Pancreas (tissue), 10 donors: ENCODE data around the gene NFYC. TPM values are rescaled to one million over a fixed set of nuclear protein-coding genes. Genes with fewer than 3 reads are reported as not detected.

Experiments used
- ATAC-seq, 4 donors: fragments of 200-7000 bp; cut with Tn5 transposase; one replicate each; pipeline versions ENCODE4 v1.8.0 to v1.9.1; 2020; ENCODE audit warnings: mild to moderate bottlenecking in 4 of 4, moderate library complexity in 4 of 4
- DNase-seq, 6 donors: peaks; one replicate each; pipeline ENCODE4 v3.0.0-alpha.2; 2020
- FAIRE-seq: peaks from 2 replicates; lab custom pipeline; 2012; peaks lifted over from hg19 to GRCh38; lab: Jason Lieb, UNC
- H3K27ac ChIP-seq, 4 donors: fragments of 200-600 bp; sonication (generic); 1 replicate in 3 of 4; 2 replicates in 1 of 4; pipeline versions ENCODE4 v1.5.0 to v1.8.0; 2020
- H3K27me3 ChIP-seq, 4 donors: fragments of 200-600 bp; one replicate each; pipeline ENCODE4 v1.8.0; 2021
- H3K36me3 ChIP-seq, 3 donors: fragments of 200-600 bp; sonication (generic) in 1 of 3; one replicate each; pipeline versions ENCODE4 v1.5.0 to v1.8.0; 2020 to 2021
- H3K4me1 ChIP-seq, 3 donors: fragments of 200-600 bp; one replicate each; pipeline ENCODE4 v1.8.0; 2021
- H3K4me3 ChIP-seq, 4 donors: fragments of 200-600 bp; sonication (generic) in 2 of 4; one replicate each; pipeline versions ENCODE4 v1.5.0 to v1.8.0; 2020 to 2021
- H3K9me3 ChIP-seq, 4 donors: fragments of 200-600 bp; one replicate each; pipeline ENCODE4 v1.8.0; 2021
- WGBS, 2 donors: extraction: QIAGEN DNeasy Blood & Tissue Kit; methylation state at CpG; one replicate each; pipeline ENCODE4 v1.1.7; 2013; 5-methylcytosine and 5-hydroxymethylcytosine counted together
- intact Hi-C, 3 donors: fragments of 100-400 bp; cut with DNase I; formaldehyde crosslinking; loops; one replicate each; pipeline versions ENCODE4 v1.11.1 to v1.14.2; 2022
- polyA plus RNA-seq, 2 donors: library from polyadenylated mRNA; stranded (reverse); fragments of 200-250 nt; gene quantifications; one replicate each; pipeline ENCODE4 v1.2.3, GENCODE V29; 2013
- total RNA-seq, 6 donors: library from RNA; stranded (reverse); fragmentation: NEBNext Ultra II Directional in 4 of 6; extraction: Animal tissue kit (Norgen Biotek cat#: 25700) in 4 of 6; gene quantifications; one replicate each; pipeline versions ENCODE4 v1.2.1 to v1.2.4, GENCODE V29; 2021 to 2023
- TF ChIP-seq, protein P1 (sequence below), 4 donors: fragments of 200-600 bp; sonication (generic) in 3 of 4; IDR thresholded peaks; one replicate each; pipeline versions ENCODE4 v1.5.0 to v1.8.0; 2021; ENCODE audit warnings: antibody characterized with exemption in 4 of 4
- donor health status: healthy with polysubstance abuse.
- donor health status: DM: no; HTN: no; CAD: no; lungs with moderate emphysema.
- donor health status: DM: no; HTN: no; CAD: no.
- donor health status: control.
- donor health status: control.
- donor health status: Bipolar disorder and iron deficiency.
- donor health status: DM: yes; HTN: yes; CAD: no.
- donor health status: DM: no; HTN: no; CAD: no.
- donor health status: DM: no; HTN: no; CAD: no.
- donor health status: DM: yes; HTN: yes; CAD: no.

NFYC gene
- total and polyA plus RNA-seq, 8 donors, result 21.3 to 39.6 (median 28.2) TPM

DNA sequence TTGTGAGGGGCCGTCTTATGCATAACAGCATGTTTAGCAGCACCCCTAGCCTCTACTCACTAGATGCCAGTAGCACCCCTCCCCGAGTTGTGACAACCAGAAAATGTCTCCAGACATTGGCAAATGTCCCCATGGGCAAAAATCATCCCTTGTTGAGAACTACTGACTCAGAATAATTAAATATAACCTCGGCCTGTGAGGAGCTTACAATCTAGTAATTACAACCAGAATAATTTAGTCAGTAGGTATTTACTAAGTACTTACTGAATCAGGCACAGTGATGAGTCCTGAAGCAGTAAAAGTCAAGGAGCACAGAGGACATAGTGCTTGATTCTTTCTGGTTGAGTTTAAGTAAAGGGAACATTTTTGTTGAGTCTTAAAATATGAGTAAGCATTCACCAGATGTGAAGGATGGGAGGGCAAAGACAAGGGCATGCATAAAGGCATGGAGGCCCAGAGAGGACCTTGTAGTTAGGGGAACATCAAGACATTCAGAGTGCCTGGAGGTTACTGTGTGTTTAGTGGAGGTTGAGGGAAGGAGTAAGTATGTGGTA is 48.0 kb downstream of the NFYC start:
- TF ChIP-seq, protein P1, sequence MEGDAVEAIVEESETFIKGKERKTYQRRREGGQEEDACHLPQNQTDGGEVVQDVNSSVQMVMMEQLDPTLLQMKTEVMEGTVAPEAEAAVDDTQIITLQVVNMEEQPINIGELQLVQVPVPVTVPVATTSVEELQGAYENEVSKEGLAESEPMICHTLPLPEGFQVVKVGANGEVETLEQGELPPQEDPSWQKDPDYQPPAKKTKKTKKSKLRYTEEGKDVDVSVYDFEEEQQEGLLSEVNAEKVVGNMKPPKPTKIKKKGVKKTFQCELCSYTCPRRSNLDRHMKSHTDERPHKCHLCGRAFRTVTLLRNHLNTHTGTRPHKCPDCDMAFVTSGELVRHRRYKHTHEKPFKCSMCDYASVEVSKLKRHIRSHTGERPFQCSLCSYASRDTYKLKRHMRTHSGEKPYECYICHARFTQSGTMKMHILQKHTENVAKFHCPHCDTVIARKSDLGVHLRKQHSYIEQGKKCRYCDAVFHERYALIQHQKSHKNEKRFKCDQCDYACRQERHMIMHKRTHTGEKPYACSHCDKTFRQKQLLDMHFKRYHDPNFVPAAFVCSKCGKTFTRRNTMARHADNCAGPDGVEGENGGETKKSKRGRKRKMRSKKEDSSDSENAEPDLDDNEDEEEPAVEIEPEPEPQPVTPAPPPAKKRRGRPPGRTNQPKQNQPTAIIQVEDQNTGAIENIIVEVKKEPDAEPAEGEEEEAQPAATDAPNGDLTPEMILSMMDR (IDR thresholded peaks at IDR 0.05), result no peak
- peaks cover 0 to 16% (median 3%) of the 10 kb centered on the region in 3 donors for H3K36me3 ChIP-seq
- peaks cover 0 to 5% (median 0%) of the 10 kb centered on the region in 3 donors for H3K4me1 ChIP-seq
- H3K27me3 ChIP-seq, result no peaks in the 10 kb centered on the region
- DNase-seq (no peak), FAIRE-seq (no peak), ATAC-seq (no peak)
- no peaks in the 10 kb centered on the region for H3K9me3 ChIP-seq
- H3K4me3 ChIP-seq, result no peak overlapping the region
- intact Hi-C loops, result no loop called here
- 83 to 88% methylated on average over 3 of the region's 3 CpGs for WGBS, 2 donors
- H3K27ac ChIP-seq, result no peak overlapping the region

DNA sequence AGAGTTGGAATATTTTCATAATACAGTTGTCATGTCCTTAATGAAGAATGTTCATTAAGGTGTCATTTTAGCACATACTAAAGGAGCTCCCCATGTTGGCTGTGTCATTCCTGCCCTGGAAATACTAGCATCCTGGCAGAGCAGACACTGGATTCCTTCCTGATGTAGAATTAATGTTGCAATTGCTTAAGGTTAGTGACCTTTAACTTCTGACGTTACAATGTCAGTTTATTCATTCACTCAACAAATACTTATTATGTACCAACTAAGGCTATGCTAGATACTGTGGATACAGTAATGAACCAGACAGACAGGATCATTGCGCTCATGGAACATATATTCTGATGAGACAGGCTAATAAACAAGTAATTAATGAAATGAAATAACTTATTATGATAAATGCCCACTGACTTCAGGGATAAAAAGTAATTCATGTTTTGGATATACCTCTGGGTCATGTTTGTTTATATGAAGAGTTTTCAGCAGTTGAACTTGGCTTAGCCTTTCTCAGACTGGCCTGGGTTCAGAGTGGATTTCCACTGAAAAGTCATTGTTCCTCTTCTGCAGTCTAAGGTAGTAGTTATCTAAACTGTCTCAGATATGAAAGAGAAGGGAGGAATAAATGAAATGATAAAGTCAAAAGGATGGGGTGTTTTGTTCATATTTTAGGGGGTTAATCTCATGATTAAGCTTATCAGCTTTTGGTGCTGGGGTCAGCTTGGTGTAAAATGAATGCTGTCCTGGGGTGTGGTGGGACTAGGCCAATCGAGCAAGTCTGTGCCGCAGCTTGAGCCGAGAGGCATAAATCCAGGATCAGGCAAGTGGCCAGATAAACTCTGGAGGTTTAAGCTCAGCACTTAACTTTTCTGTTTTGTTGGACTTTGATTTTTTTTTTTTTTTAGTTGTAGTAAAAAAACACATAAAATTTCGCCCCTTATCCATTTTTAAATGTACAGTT is 48.8 kb downstream of the NFYC start:
- Histone ChIP-seq H3K27me3 (no peaks in the 10 kb centered on the region), H3K36me3 (peaks cover 0 to 16% (median 3%) of the 10 kb centered on the region in 3 donors), H3K4me3 (no peak overlapping the region), H3K4me1 (peaks cover 0 to 5% (median 0%) of the 10 kb centered on the region in 3 donors), H3K27ac (no peak overlapping the region), H3K9me3 (no peaks in the 10 kb centered on the region)
- ATAC-seq, result no peak
- FAIRE-seq, result no peak
- intact Hi-C loops, result no loop called here
- DNase-seq, result no peak
- TF ChIP-seq, protein P1 (IDR thresholded peaks at IDR 0.05), result no peak
- 42 to 64% methylated on average over 6 of the region's 6 CpGs for WGBS, 2 donors

DNA sequence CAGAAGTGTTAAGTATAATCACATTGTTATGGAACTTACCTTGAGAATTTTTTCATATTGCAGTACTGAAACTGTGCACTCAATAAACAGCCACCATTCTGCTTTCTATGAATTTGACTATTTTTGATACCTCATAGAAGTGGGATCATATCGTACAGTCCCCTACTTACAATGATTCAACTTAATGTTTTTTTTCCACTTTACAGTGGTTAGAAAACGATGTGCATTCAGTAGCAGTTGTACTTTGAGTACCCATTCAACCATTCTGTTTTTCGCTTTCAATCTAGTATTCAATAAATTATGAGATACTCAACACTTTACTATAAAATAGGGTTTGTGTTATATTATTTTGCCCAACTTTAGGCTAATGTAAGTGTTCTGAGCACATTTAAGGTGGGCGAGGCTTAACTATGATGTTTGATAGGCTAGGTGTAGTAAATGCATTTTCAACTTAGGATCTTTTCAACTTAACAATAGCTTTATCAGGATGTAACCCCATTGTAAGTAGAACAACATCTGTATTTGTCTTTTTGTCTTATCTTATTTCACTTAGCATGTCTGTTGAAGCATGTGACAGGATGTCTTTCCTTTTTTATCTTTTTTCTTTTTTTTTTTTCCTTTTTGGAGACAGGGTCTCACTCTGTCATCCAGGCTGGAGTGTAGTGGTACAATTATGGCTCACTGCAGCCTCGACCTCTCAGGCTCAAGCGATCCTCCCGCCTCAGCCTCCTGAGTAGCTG is 49.7 kb downstream of the NFYC start:
- DNase-seq (no peak), ATAC-seq (no peak), FAIRE-seq (no peak)
- H3K9me3 ChIP-seq, result no peaks in the 10 kb centered on the region
- no peak overlapping the region for H3K4me3 ChIP-seq
- peaks cover 0 to 5% (median 0%) of the 10 kb centered on the region in 3 donors for H3K4me1 ChIP-seq
- H3K27me3 ChIP-seq, result no peaks in the 10 kb centered on the region
- TF ChIP-seq, protein P1 (IDR thresholded peaks at IDR 0.05), result no peak
- H3K27ac ChIP-seq, result no peak overlapping the region
- intact Hi-C loops, result no loop called here
- peaks cover 0 to 16% (median 3%) of the 10 kb centered on the region in 3 donors for H3K36me3 ChIP-seq
- WGBS, 2 donors, result 94 to 95% methylated on average over 7 of the region's 7 CpGs

DNA sequence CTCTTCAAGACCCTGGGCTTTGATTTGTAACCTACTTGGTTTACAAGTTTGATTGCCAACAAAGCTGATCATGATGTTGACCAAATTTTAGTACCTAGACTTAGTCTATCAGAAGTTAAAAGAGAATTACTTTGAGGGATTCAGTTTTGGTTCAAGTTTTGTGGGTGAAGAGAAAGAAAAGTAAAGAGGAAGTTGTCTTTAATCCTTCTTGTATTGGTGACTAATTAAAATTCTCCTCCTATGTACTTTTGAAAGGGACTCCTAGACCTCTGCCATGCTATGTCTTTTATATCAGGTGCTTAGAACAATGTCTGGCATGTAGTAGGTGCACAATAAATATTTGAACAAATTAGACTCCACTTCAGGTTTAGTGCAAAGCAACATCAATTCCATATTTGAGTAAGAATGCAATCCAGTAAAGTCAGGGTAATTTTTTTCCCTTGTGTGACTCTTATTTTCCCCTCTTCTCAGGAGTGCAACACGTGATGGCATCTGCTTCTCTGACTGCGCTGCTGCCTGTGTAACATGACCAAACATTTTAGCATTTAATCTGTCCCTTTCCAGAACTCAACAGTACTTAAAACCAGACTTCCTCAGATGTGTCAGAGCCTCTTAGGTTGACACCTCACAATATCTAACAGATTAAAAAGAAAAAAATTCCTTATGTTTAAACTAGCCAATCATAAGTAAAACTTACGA is 51.0 kb downstream of the NFYC start:
- FAIRE-seq, result no peak
- Histone ChIP-seq H3K27me3 (no peaks in the 10 kb centered on the region), H3K4me1 (peaks cover 0 to 5% (median 0%) of the 10 kb centered on the region in 3 donors), H3K4me3 (no peak overlapping the region), H3K27ac (no peak overlapping the region), H3K36me3 (peaks cover 0 to 18% (median 3%) of the 10 kb centered on the region in 3 donors), H3K9me3 (no peaks in the 10 kb centered on the region)
- TF ChIP-seq, protein P1 (IDR thresholded peaks at IDR 0.05), result no peak
- intact Hi-C loops, result no loop called here
- no peak for ATAC-seq
- WGBS, 2 donors, result 89 to 93% methylated on average over 3 of the region's 3 CpGs
- no peak for DNase-seq
